ENCODE measurements around the gene SLC12A3.
"Not testable (repeated sequence)": the region's sequence is repeated elsewhere in the genome, so short reads cannot be mapped to it uniquely, and the experiment has no call there.

Gene SLC12A3

DNA sequence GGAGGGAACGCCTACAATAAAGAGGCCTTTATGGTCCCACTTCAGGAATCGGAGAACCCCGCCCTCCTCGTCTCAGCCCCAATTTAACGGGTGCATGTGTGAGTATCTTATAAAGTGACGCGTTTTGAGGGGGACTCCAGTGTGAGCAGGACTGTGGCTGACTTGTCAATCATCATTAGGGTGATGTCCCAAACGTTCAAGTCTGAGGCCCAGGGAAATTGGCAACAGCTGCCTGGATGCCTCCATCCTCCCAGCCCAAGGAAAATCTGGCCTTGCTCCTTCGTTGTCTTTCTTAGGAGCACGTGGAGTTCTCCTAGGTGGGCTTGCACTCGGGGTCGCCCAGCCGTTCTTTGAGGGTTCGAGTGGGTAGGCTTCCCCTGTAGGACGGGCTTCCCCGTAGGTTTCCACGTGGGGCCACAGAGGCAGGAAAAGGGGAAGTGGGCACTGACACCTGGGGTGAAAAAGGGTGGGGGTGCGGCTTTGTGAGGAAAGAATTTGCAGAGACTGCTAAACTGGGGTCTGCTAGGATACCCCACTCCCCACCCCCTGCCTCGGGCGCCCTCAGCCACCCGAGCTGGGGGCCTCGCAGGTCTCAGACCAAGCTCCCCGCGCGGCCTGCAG is 66.4 kb downstream of the SLC12A3 start:
- H3K4me3 ChIP-seq (ENCODE audit: low read depth in 1 of 2, low read length in 1 of 2) = peak overlapping the region; percentile 68 to 89
- H3K4me1 ChIP-seq (ENCODE audit: control insufficient read depth in 1 of 2, insufficient read depth in 1 of 2, low read depth in 1 of 2, low read length in 1 of 2) = peaks cover 26 to 27% of the 10 kb centered on the region in 2 experiments
- H3K9me3 ChIP-seq = no peaks in the 10 kb centered on the region
- H3K36me3 ChIP-seq = peaks cover 17% of the 10 kb centered on the region
- H3K27me3 ChIP-seq = peaks cover 4% of the 10 kb centered on the region
- TF ChIP-seq, protein P1, sequence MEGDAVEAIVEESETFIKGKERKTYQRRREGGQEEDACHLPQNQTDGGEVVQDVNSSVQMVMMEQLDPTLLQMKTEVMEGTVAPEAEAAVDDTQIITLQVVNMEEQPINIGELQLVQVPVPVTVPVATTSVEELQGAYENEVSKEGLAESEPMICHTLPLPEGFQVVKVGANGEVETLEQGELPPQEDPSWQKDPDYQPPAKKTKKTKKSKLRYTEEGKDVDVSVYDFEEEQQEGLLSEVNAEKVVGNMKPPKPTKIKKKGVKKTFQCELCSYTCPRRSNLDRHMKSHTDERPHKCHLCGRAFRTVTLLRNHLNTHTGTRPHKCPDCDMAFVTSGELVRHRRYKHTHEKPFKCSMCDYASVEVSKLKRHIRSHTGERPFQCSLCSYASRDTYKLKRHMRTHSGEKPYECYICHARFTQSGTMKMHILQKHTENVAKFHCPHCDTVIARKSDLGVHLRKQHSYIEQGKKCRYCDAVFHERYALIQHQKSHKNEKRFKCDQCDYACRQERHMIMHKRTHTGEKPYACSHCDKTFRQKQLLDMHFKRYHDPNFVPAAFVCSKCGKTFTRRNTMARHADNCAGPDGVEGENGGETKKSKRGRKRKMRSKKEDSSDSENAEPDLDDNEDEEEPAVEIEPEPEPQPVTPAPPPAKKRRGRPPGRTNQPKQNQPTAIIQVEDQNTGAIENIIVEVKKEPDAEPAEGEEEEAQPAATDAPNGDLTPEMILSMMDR (IDR thresholded peaks at IDR 0.05) = no peak
- H3K27ac ChIP-seq = peak overlapping the region; percentile 96

DNA sequence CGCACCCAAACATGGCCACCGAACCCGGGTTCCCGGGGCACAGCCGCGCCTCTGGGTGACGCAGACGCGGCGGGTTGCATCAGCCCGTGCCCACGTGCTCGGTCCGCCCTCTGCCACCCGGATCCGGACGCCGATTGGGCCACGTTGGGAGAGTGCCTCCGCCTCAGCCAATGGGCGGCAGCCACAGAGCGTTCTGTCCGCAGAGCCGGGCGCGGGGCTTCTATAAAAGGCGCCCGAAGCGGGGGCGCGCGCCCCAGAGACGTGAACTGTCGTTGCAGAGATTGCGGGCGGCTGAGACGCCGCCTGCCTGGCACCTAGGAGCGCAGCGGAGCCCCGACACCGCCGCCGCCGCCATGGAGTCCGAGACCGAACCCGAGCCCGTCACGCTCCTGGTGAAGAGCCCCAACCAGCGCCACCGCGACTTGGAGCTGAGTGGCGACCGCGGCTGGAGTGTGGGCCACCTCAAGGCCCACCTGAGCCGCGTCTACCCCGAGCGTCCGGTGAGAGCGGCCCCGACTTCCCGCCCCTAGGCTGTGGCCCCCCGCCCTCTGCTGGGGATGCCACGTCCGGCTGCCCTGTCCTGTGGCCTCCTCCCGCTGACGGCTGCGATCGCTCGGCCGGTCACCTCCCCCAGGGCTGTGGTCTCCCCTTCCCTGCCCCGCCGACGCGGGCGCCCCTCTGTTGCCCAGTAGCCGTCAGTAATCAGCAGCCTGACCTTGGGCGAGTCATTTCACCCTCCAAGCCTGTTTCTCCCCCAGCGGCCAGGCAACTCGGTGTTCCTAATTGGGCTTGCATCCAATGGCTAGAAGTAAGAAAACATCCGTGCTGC is 67.1 kb downstream of the SLC12A3 start, which contains the start of gene HERPUD1:
Gene HERPUD1, plus strand, starts transcription at position 251 of the 829 bp plus-strand sequence. Its CDS starts 103 bp downstream, at position 354.
- Histone ChIP-seq H3K4me1 (ENCODE audit: control insufficient read depth in 1 of 2, insufficient read depth in 1 of 2, low read depth in 1 of 2, low read length in 1 of 2) (peaks cover 26 to 27% of the 10 kb centered on the region in 2 experiments), H3K27me3 (no peaks in the 10 kb centered on the region), H3K36me3 (peaks cover 25% of the 10 kb centered on the region), H3K27ac (peak within 1 kb of the TSS; percentile 96), H3K9me3 (no peaks in the 10 kb centered on the region), H3K4me3 (ENCODE audit: low read depth in 1 of 2, low read length in 1 of 2) (peak within 1 kb of the TSS; percentile 68 to 89)
- TF ChIP-seq, protein P1 (IDR thresholded peaks at IDR 0.05) = peak; percentile 68

DNA sequence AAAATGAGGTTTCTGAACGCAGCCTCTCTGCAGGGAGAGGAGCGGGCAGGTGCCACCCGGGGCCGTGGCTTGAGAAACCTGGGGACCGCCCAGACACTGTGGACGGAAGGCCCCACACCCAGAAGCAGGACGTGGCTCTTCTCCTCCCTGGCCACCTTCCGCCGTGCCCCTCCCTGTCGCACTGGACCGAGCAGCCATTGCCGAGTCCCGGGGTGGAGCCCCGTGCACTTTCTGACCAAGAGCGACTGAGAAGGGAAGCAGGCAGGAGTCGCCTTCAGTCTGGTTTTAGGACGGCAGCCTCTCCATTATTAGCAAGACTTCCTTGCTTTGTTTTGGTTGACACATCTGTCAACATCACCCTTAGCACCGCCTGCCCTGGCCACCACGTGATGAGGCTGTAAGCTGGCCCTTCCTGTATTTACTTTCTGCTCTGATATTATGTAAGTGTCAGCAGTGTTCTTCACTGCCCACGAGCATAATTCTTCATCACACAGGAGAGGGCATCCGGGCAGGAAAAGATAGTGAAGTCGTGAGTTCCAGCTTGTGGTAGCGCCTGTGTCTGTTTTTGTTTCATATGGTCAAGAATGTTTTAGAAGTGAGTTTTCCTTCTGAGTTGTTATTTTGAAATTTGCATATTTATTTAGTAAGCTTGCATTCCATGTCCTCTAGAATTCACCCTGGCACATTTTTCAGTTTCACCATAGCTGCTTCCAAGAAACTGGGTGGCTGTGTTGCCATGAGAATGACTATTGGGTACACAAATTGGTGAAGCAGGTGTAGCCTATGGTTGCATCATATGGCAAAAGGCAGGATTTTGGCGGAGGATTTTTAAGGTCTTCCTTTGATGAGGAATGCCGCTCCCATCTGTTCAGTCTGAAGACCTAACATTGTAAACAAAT is 68.0 kb downstream of the SLC12A3 start:
- Histone ChIP-seq H3K4me3 (ENCODE audit: low read depth in 1 of 2, low read length in 1 of 2) (peak overlapping the region; percentile 68 to 89), H3K27ac (peak overlapping the region; percentile 96), H3K4me1 (ENCODE audit: control insufficient read depth in 1 of 2, insufficient read depth in 1 of 2, low read depth in 1 of 2, low read length in 1 of 2) (peaks cover 26 to 27% of the 10 kb centered on the region in 2 experiments), H3K36me3 (peaks cover 33% of the 10 kb centered on the region), H3K27me3 (no peaks in the 10 kb centered on the region), H3K9me3 (no peaks in the 10 kb centered on the region)
- TF ChIP-seq, protein P1 (IDR thresholded peaks at IDR 0.05) = peak; percentile 43

DNA sequence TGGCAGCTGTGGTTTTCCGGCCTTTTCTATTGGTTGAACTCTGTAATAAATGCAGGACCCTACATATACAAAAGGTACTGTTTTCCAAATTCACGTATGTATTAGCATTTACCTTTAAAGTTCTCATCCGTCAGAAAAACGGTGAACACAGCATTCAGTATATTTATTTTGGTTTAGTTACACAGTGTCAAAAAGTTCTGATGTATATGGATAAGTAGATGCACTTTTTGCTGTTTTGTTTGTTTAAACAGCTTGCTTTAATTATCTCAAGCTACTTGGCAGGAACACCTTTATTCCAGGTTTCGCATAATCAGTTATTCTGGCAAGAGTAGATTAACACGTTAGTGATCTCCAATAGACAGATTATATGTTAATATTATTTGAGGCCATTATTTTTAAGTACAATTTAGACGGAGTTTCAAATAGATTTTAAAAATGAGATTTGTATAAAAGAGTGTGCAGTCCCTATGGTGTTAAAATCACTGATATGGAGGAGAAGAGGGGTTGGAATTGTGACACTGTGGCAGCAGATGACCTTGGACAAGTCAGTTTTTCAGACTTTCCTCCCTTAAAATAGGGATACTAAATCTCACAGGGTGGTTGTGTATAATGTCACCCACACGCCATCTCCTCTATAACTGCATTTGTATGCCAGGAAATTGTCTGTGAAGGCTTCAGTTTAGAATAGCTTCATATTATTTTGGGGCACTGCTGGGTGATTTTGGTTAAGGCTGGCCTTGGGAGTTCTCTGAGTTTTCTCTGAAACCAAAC is 69.0 kb downstream of the SLC12A3 start:
- no peaks in the 10 kb centered on the region for H3K27me3 ChIP-seq
- H3K9me3 ChIP-seq = no peaks in the 10 kb centered on the region
- H3K4me3 ChIP-seq (ENCODE audit: low read depth in 1 of 2, low read length in 1 of 2) = peak overlapping the region; percentile 68 to 89
- peak overlapping the region; percentile 96 for H3K27ac ChIP-seq
- peaks cover 44% of the 10 kb centered on the region for H3K36me3 ChIP-seq
- H3K4me1 ChIP-seq (ENCODE audit: control insufficient read depth in 1 of 2, insufficient read depth in 1 of 2, low read depth in 1 of 2, low read length in 1 of 2) = peaks cover 26 to 27% of the 10 kb centered on the region in 2 experiments
- TF ChIP-seq, protein P1 (IDR thresholded peaks at IDR 0.05) = no peak

DNA sequence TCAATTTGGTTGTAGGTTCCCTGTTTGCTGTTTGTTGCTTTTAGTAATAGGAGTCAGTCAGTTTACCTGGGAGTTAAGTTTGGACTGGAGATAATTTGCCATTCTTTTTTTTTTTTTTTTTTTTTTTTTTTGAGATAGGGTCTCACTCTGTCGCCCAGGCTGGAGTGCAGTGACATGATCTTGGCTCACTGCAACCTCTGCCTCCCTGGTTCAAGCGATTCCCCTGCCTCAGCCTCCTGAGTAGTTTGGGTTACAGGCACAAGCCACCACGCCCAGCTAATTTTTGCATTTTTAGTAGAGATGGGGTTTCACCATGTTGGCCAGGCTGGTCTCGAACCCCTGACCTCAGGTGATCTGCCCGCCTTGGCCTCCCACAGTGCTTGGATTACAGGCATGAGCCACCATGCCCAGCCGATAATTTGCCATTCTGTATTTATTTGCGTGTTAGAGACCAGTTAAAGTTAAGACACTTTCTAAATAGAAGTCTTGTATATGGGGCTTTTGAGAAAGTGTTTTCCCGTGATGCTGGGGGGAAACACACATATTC is 69.7 kb downstream of the SLC12A3 start:
- peaks cover 26 to 27% of the 10 kb centered on the region in 2 experiments for H3K4me1 ChIP-seq (ENCODE audit: control insufficient read depth in 1 of 2, insufficient read depth in 1 of 2, low read depth in 1 of 2, low read length in 1 of 2)
- H3K27me3 ChIP-seq; H3K9me3 ChIP-seq; H3K4me3 ChIP-seq (ENCODE audit: low read depth in 1 of 2, low read length in 1 of 2): not testable (repeated sequence)
- peaks cover 50% of the 10 kb centered on the region for H3K36me3 ChIP-seq
- peak overlapping the region; percentile 96 for H3K27ac ChIP-seq

Measured in neutrophil (primary cell).